HG02840 (cell line): ENCODE measurements around the gene LRP2.
"Not testable (repeated sequence)": the region's sequence is repeated elsewhere in the genome, so short reads cannot be mapped to it uniquely, and the experiment has no call there.

ENCODE experiments used
- ATAC-seq: cut with Tn5 transposase; IDR thresholded peaks from one replicate; pipeline ENCODE4 v1.9.1; 2021; ENCODE audit warnings: mild to moderate bottlenecking, moderate library complexity, moderate number of reproducible peaks; ENCODE audit not compliant: unreplicated experiment, low FRiP score

The LRP2 gene

DNA sequence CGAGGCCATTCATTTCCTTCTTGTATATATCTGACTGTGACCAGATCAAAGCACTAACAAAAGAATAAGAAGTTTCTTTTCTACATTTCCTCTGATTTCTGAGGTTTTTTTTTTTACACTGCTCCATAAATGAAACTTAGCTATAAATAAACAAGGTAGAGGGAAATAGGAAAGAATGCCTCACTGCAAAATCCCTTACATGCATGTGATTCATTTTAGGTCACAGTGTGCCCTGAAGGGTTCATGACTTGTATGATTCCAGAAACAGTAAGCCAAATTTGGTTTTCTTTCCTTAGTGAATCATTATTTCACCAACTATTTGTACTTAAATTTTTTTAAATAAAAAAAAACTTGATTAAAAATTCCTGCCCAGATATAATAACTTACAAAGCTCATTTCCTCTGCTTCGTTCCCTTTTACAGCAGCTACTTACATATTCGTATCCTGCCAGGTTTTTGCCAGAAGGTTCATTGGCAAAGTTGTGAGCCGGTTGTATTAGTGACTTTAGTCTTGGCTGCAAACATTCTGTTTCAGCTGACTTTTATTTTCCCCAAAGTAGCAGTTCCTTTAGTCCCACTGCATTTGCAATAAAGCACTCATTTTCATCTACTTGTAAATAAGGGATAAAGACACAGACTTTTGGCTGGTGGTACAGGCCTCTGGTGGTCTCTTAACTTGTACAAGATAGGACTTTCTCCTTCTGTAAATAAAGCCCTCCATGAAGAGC lies 58.6 kb downstream of the LRP2 start:
- ATAC-seq: no peak

DNA sequence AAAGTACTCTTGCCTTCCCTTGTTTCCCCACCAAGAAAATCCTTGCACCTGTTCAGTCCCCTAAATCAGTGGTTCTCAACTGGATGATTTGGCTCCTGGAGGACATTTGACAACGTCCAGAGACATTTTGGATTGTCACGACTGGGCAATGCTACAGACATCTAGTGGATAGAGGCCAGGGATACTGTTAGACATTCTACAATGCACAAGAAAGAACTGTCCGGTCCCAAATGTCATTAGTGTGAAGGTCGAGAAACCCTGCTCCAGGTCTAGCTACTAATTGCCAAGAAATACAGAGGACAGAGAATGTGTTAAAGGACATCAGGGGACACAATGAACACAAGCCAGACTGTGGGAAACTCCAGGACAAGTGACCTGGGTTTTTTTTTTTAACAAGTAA lies 60.0 kb downstream of the LRP2 start:
- no peak for ATAC-seq

DNA sequence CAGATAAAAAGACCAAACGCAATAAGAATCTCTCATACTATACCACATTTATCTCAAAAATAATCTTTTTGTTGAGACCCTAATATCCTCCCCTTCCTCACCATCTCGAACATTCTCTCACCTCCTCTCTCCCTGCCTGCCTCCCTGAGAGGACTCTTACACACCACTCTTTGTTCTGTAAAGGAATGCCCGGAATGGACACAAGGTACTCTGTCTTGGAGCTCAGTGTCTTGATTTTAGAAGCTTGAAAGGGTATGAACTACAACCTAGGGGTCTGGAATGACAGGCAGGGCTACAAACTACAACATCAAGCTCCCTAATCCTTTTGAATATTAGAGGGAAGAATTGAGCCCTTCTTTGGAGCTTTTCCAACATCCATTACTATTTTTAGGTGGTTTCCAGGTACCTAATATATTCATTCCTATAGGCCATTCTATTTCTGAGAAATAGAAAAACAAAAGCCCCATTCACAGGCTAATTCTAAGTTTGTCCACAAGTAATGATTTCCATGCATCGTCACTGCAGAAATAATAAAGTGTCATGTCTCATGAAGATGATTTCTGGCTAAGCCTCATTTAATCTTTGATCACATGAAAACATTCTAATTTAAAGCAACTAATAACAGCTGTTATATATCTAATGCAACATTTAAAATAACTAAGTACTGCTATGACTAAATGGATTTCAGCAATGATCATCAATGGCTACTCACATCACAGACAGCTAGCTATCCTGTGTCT lies 60.6 kb downstream of the LRP2 start:
- no peak for ATAC-seq

DNA sequence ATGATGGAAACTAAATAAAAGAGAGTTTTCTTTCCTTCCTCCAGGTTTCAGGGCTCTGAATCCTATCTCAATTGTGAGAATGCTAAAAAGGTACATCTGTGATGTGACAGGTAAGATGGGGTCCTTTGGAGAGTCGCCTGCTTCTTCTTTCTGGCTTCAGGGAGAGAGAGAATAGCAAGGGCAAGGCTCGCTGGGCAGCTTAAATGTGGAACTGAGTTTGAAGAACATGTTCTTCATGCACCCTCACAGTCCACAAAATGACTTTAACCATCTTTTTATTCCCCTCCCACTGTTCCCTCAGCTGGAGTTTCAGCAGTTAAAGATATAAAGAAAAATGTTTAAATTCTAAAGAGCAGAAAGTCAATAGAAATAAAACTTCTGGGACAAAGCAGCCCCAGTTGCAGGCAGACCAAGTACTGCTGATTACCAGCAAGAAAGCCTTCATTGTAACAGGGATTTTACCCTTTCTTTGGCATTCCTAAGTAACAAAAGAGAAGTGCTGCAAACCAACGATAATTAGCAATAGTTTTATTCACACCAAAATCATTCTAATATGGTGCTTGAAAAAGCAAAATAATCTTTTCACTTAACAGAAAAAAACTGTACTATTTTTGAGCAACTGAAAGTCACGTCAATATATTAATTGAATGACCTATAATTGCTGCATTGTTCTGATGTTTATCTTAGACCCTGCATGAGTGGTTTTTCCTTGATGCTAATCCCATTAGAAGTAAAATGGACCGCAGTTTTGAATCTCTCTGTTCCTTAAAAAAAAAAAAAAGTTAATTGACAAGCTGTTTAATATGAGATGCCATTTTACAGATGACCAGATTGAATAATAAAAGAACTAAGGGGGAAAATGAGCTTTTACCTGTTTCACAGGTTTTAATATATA lies 61.5 kb downstream of the LRP2 start:
- no peak for ATAC-seq

DNA sequence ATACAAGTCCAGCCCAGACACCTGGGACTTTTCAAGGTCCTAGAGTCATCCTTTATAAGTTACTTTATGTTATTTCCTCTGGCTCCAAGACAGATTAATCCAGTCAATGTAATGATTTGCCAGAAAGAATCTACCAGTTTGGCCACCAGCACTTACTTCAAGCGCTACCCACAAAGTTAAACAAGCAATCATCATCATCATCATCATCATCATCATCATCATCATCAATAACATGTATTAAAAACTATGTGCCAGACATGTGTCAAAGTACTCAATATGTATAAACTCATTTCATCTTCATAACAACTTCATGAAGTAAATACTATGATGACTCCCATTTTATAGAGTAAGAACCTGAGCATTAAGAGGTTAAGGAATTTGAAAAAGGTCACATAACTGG lies 64.3 kb downstream of the LRP2 start:
- ATAC-seq: no peak

DNA sequence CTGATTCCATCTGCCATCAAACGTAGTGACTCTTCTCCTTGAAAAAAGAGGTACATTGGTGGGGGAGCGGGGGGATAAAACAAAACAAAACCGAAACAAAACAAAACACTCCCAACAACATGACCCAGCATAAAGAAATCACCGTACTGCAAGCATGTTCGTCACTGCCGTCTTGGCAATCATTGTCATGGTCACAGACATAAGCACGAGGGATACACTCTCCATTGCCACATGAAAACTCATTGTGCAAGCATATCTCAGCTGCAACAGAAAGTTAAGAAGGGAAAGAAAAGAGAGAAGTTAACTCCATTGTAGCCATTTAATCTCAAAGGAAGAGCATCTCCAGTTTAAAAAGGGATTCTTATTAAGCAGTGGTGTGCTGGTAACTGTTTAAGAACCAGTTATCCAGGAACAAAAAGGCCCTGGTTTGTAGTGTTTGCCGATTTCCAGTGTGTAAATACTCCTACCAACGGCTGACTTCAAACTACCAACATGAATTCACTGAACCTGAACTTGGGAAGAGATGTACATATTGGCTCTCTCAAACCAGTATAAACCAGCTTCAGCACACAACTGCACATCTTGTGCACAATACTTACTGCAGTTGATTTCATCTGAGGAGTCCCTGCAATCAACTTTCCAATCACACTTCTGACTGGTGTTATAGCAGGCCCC lies 68.2 kb downstream of the LRP2 start:
- no peak for ATAC-seq

DNA sequence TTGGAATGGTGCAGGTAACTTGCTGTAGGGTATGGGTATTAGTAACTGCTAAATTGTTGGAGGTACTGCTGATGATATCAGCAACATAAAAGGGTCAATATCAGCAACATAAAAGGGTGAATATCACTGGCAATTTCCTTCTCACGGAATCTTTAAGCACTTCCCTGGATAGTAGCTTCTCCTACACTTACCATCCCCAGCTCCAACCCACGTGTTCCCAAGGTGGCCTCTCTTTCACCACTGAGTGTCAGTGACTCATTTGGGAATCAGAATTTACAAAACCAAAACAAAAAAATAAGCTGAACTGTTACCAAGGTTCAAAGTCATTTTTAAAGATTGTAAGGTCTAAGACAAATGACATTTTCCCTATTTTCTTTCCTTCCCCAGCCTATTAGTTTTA lies 70.8 kb downstream of the LRP2 start:
- ATAC-seq: no peak

DNA sequence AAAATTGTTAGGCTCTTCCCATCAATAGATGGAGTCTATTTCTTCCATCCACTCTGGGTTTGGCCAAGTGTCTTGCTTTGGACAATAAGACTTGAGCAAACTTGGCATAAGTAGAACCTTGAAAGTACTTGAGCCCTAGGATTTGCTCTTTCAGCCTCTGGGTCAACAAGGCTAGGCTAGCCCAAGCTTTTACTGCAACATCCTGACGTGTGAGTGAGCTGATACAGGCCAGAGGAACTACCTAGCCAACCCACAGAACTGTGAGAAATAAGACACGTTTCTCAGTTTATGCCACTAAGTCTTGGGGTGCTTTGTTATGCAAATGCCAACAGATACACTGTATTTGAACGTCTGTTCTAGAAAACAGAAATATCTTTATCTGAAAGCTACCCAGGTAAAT lies 71.9 kb downstream of the LRP2 start:
- ATAC-seq: no peak

DNA sequence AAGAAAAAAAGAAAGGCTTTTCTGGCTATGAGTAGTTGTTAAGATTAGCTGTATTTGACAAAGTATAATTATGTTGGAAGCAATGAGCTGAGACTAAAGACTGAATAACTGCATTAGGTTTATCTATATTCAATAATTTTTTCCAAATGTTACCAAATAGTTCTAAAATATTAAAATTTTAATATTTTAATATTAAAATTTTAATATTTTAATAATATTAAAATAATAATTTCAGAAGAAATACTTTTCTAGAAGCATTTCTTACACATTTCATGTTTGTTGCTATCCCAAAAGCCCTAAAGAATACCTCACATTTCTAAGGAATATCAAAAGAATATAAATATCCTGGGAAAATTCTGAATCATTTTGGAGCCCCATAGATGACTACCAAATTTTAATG lies 74.7 kb downstream of the LRP2 start:
- ATAC-seq: no peak

DNA sequence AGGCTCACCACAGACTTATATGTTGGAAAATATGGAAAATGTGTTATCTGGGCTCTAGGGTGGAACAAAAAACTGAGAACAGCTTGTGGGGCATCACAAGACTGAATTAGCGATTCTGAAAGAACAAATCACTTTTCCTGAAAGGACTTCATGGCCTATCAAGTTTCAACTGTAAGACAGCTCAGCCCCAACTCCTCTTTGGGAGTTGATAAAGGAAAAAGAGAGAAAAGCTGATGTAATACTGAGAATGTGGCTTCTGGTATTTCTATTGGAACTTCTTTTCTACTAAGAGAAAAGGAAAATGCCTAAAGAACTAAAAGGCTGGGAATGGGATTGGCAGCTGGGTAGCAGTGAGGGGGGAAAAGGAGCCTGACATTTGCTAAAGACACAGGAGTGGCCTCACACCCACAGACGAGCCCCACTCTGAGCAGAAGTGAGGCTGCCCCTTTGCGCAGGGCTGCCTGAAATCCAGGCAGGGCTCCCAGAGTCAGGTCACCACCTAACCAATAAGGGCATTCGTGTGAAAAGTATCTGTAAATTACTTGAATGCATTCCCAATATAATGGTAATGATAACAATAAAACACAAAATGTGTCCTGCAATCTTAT lies 75.6 kb downstream of the LRP2 start:
- ATAC-seq: no peak

DNA sequence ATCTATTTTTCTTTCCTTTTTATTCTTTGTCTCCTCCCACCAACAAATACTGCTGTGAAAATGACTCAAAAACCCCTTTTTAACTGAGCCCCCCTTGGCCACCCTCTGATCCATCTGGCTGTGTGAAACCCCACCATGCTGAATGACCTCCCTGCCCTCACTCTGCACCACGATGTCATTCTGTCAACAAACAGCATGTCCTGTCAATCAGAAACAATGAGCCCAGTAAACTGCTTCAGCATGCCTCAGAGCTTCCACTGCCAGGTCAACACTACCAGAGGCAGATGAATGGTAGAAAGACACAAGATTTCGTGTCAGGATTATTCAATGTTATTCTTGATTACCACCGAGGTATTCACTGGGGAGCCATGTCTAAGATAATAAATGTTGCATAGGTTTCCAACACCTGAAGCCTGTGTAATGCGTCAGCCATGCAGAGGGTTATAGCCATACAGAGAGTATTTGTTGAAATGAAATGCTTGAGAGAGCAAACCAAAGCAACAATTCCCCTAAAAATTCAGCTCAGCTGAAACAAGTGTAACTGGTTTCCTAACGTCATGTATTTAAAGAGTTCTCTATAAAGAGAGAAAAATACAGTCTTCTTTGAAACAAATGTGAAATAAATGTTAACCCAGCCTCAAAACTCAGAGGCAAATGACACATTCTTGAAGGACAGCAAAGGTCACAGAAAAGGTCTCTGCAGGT lies 76.7 kb downstream of the LRP2 start:
- ATAC-seq: no peak

DNA sequence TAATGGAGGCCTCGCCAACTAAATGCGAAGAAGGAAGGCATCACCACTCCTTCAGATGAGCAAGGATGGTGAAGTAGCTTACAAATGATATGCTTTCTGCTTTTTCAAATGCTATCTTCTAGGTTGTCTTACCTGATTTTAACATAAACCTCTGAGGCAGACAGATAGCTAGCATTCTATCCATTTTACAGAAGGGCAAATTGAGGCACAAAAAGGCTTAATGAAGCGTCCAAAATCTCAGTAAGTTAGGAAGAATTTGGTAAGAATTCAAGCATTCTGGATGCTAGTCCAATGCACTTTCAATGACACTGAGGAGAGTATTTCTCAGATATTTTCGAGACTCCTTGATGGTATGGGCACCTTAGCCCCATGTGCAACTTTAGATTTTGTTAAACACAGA lies 81.8 kb downstream of the LRP2 start:
- no peak for ATAC-seq

DNA sequence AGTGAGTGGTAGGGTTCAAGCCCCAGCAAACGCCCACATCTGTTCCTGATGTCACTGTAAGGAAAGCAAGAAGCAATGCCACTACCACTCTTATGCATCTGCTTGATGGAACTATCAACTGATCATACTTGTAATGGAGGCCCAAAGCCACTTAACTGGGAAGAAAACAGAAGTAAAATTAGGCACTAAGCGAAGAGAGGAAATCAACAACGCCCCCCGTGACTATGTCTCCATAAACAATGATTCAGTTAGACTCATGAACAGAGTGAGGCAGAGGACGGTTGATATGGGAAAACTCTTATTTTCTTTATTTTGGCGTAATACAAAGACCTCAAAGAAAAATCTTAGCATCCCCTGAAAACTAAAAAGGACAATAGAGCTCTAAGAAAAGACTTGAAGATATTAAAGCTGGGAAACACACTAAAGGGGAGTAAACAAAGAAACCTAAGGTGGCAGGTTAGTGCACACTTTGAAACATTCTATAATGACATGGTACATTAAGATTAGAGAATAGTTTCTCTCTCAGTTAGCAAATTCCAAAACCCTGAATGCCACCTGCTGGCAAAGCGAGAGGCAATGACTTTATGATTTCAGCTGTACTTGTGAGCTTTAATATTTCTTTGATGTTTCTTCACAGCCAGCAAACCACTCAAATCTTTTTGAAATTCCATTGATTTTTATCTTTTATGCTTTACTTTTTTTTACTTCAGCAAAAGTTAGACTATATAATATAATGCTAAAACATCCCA lies 86.5 kb downstream of the LRP2 start:
- no peak for ATAC-seq

DNA sequence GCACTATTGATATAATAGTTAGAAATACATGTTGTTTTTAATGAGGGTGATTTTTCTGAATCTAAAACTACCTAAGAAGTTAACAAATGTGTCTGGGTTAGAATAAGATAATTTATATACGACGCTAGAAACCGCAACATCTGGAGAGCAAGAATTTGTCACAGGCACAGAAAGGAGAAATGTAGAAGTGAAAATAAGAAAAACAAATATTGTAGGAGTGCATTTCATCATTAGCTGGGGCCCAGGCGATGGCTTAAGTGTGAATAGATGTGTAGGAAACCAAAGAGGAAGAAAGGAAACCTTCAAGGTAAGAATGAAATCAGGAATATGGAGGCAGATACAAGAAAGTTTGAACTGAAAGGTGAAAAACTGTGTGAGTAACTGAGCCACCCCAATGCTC lies 90.3 kb downstream of the LRP2 start:
- no peak for ATAC-seq

DNA sequence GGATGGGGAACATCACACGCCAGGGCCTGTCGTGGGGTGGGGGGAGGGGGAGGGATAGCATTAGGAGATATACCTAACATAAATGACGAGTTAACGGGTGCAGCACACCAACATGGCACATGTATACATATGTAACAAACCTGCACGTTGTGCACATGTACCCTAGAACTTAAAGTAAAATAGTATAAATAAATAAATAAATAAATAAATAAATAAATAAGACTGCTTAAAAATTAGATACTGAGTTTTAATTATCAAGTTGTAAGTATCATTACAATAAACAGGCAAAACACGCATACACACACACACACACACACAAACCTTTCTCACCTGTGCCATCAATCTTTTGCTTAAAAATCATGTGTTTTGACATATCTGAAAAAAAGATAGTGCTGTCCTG lies 91.8 kb downstream of the LRP2 start:
- not testable (repeated sequence) for ATAC-seq

DNA sequence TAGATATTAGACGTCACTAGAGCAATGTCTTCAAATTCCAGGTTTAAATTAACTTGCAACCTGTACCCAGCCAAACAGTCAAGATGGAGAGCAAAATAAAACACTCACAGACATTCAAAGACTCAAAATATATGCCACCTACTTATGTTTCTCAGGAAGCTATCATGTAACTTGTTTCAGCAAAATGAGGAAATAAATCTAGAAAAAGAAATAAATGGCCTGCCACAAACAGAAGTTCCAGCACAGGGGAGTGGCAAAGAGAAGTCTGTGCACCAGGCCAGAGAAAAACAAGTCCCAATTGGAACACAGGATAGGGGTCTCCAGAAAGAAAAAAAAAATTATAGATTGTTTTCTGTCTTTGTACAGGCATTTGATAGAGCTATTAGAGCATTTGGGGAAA lies 96.7 kb downstream of the LRP2 start:
- no peak for ATAC-seq

DNA sequence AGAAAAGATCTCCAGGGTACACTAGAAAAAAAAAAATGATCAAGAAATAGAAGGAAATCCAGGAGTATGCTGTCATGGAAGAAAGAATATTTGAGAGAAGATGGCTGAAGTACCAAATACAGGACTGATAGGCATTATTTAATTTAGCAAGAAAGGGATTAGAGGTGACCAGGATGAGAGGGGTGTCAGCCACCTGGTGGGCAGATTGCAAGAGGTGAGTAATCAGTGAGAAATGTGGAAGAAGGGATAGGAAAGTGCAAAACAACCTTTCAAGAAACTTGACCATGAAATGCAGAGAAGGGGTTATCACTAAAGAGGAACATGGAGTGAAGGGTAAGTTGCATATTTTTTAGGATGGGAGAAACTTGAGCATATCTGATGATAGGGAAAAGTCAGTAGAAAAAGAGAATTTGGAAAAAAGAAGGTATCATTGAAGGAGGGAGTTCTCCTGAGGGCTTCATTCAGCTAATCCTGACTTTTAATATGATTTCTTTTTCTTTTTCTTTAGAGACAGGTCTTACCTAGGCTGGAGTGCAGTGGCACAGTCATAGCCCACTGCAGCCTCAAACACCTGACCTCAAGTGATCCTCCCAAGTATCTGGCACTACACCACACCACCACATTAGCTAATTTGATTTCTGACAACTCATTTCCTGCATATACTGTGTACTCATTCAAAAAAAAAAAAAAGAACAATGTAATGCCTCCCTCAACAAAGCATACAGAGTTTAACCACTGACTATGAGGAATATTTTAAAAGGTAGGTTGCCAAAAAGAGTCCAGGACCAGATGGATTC lies 101.3 kb downstream of the LRP2 start:
- ATAC-seq: no peak

DNA sequence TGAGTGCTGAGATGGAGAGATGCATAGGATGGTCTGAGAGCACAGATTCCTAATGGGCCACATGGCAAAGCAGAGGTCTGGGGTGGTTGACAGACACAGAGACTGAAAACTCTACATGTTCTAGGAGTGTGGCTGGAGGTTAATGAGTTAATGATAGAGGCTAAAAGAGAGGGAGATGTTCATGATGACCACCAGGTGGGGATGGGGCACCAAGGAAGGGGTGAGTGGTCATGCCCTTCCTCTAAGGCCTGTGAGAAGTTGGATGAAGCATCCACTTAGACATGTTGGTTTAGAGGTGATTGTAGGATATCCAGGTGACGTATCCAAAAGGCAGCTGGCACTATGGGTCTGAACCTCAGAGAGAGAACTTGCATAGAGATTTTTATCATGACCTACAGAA lies 102.1 kb downstream of the LRP2 start:
- ATAC-seq: no peak
